ENCODE data around the gene ARHGEF35. TPM values are rescaled to one million over a fixed set of nuclear protein-coding genes. Genes with fewer than 3 reads are reported as not detected.

ARHGEF35 gene
- total and polyA plus RNA-seq, 2 of the 13 experiments (the other 11 are each of a cell fraction or from before 2014, with no cell fraction given) = 0.18 TPM; not detected in 1

DNA sequence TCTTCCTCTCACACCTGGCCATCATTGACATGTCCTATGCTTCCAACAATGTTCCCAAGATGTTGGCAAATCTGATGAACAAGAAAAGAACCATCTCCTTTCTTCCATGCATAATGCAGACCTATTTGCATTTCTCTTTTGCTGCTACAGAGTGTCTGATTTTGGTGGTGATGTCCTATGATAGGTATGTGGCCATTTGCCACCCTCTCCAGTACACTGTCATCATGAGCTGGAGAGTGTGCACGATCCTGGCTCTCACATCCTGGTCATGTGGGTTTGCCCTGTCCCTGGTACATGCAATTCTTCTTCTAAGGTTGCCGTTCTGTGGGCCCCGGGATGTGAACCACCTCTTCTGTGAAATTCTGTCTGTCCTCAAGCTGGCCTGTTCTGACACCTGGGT is 53.4 kb downstream of the ARHGEF35 start:
- no peaks in the 10 kb centered on the region for H3K79me2 ChIP-seq (ENCODE audit: insufficient read depth, low read length)
- no peaks in the 10 kb centered on the region for H3K36me3 ChIP-seq (replicated peaks in 1 of 2; ENCODE audit: control insufficient read depth in 1 of 2, insufficient read depth in 2 of 2, low read length in 2 of 2)
- H3K9me3 ChIP-seq (ENCODE audit: low read length) = peaks cover 8% of the 10 kb centered on the region
- no peak for TF ChIP-seq ZNF331 (CRISPR knock-in tag; IDR thresholded peaks at IDR 0.05)
- no peak for TF ChIP-seq NBN (conservative IDR thresholded peaks at IDR 0.05)
- no peak for TF ChIP-seq NFIC (IDR thresholded peaks at IDR 0.05; ENCODE audit: low read length)
- TF ChIP-seq HINFP (CRISPR knock-in tag; IDR thresholded peaks at IDR 0.05; ENCODE audit: low read depth) = no peak
- no peak for TF ChIP-seq ZSCAN21 (CRISPR knock-in tag; IDR thresholded peaks at IDR 0.05; ENCODE audit: borderline replicate concordance)
- no peak for TF ChIP-seq NFATC3 (CRISPR knock-in tag; IDR thresholded peaks at IDR 0.05)
- TF ChIP-seq ZNF614 (CRISPR knock-in tag; IDR thresholded peaks at IDR 0.05; ENCODE audit: borderline replicate concordance) = no peak
- no peak for TF ChIP-seq KDM2A (CRISPR knock-in tag; IDR thresholded peaks at IDR 0.05; ENCODE audit: borderline replicate concordance, low read depth)
- no peak for TF ChIP-seq FOXK2 (IDR thresholded peaks at IDR 0.05)
- no peak for TF ChIP-seq SIX1 (CRISPR knock-in tag; IDR thresholded peaks at IDR 0.05; ENCODE audit: borderline replicate concordance)
- no peak for TF ChIP-seq GLI4 (CRISPR knock-in tag; IDR thresholded peaks at IDR 0.05; ENCODE audit: borderline replicate concordance)
- in situ Hi-C loops (cut with HindIII; ENCODE audit: extremely low pct_ligation_motif_present, low pct_unique_long_range_greater_than_20kb) (no loop called here), intact Hi-C loops (cut with micrococcal nuclease; ENCODE audit: unreplicated experiment) (no loop called here)
- H3K4me1 ChIP-seq (ENCODE audit: insufficient read depth, low read length) = no peaks in the 10 kb centered on the region
- no peak overlapping the region for H3K9ac ChIP-seq (ENCODE audit: insufficient read depth, low read depth, low read length)
- no peak overlapping the region for H2AFZ ChIP-seq (ENCODE audit: low read length)
- BruUV-seq (replicated peaks) = no TSS peak
- no peak overlapping the region for H3K4me2 ChIP-seq (ENCODE audit: low read depth, low read length)
- ATAC-seq (no peak), FAIRE-seq (no peak), DNase-seq (ENCODE audit: low spot score) (no peak)
- H3K4me3 ChIP-seq (replicated peaks in 1 of 3; ENCODE audit: insufficient read depth in 1 of 3, low read depth in 2 of 3, low read length in 3 of 3) = no peak overlapping the region
- no peaks in the 10 kb centered on the region for H4K20me1 ChIP-seq (ENCODE audit: insufficient read depth, low read length)
- WGBS (ENCODE audit: low lambda C conversion rate) = 40% methylated on average over 3 of the region's 3 CpGs
- ChIA-PET POLR2A (no interaction called here), CTCF (ENCODE audit: low intra/inter-chr PET ratio, low total read pairs) (no interaction called here)
- no peaks in the 10 kb centered on the region for H3K27me3 ChIP-seq (ENCODE audit: control insufficient read depth in 1 of 2, insufficient read depth in 2 of 2, low read length in 2 of 2)
- H3K27ac ChIP-seq (ENCODE audit: extremely low read length, insufficient read depth, low read length) = no peak overlapping the region
